Measurements from ENCODE around the gene DPP3.
A peak's percentile ranks its signal among the peaks of the same experiment; 100 is the strongest.

The DPP3 gene

DNA sequence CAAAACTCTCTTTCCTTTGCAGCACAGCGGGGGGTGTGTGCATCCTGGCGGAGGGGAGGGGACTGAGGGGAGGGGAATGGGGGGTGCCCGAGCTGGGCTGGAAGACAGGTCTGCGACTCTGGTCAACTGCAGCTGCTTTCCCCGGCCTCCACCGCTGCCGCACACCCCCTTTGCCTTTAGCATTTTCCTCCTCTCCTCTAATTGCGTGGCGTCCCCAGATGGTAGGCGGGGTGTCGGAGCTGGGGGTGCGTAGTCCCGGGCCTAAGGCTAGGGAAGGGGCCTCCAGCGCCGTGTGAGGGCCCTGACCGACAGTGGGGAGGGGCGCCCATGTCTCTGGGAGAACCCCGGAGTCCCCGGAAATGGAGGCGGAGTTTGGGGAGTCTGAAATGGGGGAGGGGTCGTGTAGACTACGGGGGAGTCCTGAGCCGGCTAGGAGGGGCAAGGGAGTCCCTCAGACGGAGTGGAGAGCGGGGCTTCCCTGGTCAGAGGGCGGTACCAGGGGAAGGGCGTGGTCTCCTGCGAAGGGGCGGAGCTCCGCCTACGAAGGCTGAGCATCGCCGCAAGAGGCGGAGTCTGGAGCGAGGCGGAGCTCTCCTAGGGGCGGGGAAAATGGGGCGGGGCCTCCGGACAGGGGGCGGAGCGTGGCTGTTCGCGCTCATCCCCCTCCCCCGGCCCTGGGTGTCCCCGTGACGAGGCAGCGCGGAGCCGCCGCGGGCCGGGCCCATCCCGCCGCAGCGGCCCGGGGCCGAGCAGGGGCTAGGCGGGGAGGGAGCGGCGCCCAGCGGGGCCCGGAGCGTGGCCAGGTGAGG, 13.8 kb upstream of the DPP3 start, which contains the start of gene PELI3:
Gene PELI3, plus strand, starts transcription at position 681 of the 809 bp plus-strand sequence. CDS start 1,224 bp downstream, outside the sequence.
- peak within 1 kb of the TSS; percentile 54 for H3K4me3 ChIP-seq (ENCODE audit: low read depth, low read length)
- peak; percentile 55 for DNase-seq (ENCODE audit: low read depth)
- TF ChIP-seq CTCF (IDR thresholded peaks at IDR 0.05; ENCODE audit: low read depth, low read length, missing control alignments): no peak

DNA sequence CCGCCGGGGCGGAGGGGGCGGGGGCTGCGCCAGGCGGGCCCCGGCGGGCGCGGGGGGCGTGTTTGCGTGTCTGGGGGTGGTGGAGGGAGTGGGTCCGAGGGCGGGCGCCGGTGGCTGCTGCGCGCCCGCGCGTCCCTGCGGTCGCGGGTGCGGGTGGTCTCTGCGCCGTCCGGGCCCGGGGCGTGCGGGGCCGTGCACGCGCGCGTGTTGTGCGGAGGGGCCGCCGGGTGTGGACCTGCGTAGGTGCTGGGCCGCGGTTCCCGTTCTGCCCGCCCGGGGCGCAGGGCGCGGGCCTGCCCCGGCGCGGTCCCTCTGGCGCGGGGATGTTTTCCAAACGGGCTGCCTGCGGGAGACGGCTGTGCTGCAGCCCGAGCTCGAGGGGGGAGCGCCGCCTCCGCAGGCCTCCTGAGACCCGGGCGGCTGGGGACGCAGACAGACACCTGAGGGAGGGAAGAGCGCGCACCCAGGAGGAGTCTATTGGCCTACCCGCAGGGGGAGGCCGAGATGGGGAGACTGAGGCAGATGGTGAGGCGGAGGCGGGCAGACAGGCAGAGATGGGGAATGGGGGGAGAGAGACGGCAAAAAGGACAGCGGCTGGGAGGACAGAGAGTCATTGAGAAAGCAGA, 13.1 kb upstream of the DPP3 start:
- no peak for DNase-seq (ENCODE audit: low read depth)
- peak; percentile 33 for TF ChIP-seq CTCF (IDR thresholded peaks at IDR 0.05; ENCODE audit: low read depth, low read length, missing control alignments)
- peak overlapping the region; percentile 54 for H3K4me3 ChIP-seq (ENCODE audit: low read depth, low read length)

DNA sequence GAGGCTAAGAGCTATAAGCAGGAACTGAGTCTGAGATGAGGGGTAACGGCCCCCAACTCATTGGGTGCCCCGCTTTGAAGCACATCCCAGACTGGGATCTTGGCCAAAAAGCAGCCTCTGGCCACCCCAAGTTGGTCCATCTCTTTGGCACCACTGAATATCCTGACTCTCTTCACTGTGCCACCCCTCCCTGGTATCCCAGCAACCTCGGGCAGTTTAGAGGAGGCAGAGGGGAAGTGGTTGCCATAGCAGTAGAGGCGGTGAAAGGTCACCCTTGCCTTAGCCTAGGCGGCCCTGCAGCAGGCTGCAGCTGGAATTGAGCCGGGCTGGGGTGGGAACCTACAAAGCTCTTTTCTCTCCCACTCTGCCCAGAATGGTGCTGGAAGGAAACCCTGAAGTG, 12.5 kb upstream of the DPP3 start:
- TF ChIP-seq CTCF (IDR thresholded peaks at IDR 0.05; ENCODE audit: low read depth, low read length, missing control alignments): no peak
- no peak overlapping the region; the same call in 1 of the 2 replicates for H3K4me3 ChIP-seq (ENCODE audit: low read depth, low read length)
- no peak for DNase-seq (ENCODE audit: low read depth)

DNA sequence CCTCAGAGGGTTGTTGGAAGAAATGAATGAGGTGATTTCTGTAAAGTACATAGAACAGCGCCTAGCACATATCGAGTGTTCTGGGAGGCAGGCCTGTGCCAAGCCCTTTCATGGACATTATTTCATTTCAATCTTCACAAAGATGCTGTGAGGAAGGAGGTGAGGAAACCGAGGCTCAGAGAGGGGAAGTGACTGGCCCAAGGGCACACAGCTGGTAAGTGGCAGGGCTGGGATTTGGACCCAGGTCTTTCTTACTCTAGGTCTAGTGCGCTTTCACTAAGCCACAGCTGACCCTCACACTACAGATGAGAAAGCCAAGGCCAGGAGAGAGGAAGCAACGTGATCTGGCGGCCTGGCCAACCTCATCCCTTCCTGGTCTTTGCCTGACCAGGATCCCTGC, 11.5 kb upstream of the DPP3 start:
- no peak overlapping the region for H3K4me3 ChIP-seq (ENCODE audit: low read depth, low read length)
- no peak for TF ChIP-seq CTCF (IDR thresholded peaks at IDR 0.05; ENCODE audit: low read depth, low read length, missing control alignments)
- DNase-seq (ENCODE audit: low read depth): no peak

GRCh38 chr11:66469441-66469840, 10.8 kb upstream of the DPP3 start:
- H3K4me3 ChIP-seq (ENCODE audit: low read depth, low read length): no peak overlapping the region

GRCh38 chr11:66470015-66470414, 10.2 kb upstream of the DPP3 start:
- no peak overlapping the region for H3K4me3 ChIP-seq (ENCODE audit: low read depth, low read length)
- DNase-seq (ENCODE audit: low read depth): no peak
- TF ChIP-seq CTCF (IDR thresholded peaks at IDR 0.05; ENCODE audit: low read depth, low read length, missing control alignments): no peak

More at GRCh38 chr11:66469441-66469840, 10.8 kb upstream of the DPP3 start:
- TF ChIP-seq CTCF (IDR thresholded peaks at IDR 0.05; ENCODE audit: low read depth, low read length, missing control alignments): no peak
- no peak for DNase-seq (ENCODE audit: low read depth)
